GM12878 (cell line): ENCODE results near the gene HMGCR. TPM values are rescaled to one million over a fixed set of nuclear protein-coding genes. Genes with fewer than 3 reads are reported as not detected.

ENCODE experiments used
- ATAC-seq: fragments of 200-7000 bp; cut with Tn5 transposase; 3 replicates; pipeline ENCODE4 v1.9.1; 2020; ENCODE audit warnings: mild to moderate bottlenecking, moderate library complexity
- BruUV-seq: library from RNA; stranded (reverse); fragments of 400-500 nt; replicated peaks from 2 replicates; lab custom pipeline; 2021; lab: Mats Ljungman, UMichigan
- CTCF ChIA-PET: fragments of 300-600 bp; sonication (Branson Sonifier 250); formaldehyde crosslinking; extraction: SDS; loops from one replicate; lab custom pipeline; 2021; ENCODE audit warnings: inconsistent platforms; lab: Yijun Ruan, JAX
- POLR2A ChIA-PET: fragments of 350-600 bp; formaldehyde crosslinking; extraction: SDS; loops from one replicate; lab custom pipeline; 2021; ENCODE audit warnings: inconsistent platforms; lab: Charles Lee
- RAD21 ChIA-PET: fragments of 300-600 bp; sonication (Branson Sonifier 250); formaldehyde crosslinking; loops from one replicate; lab custom pipeline; 2023; ENCODE audit warnings: antibody characterized with exemption; ENCODE audit not compliant: unreplicated experiment; lab: Charles Lee
- SMC1A ChIA-PET: fragments of 300-600 bp; sonication (Branson Sonifier 250); formaldehyde crosslinking; loops from one replicate; lab custom pipeline; 2023; ENCODE audit not compliant: unreplicated experiment, uncharacterized antibody; lab: Charles Lee
- DNase-seq: peaks from one replicate; pipeline ENCODE4 v3.0.0-alpha.2; 2011; ENCODE audit warnings: low read depth, low spot score
- FAIRE-seq: peaks from 3 replicates; lab custom pipeline; 2011; peaks lifted over from hg19 to GRCh38; lab: Jason Lieb, UNC
- H2AFZ ChIP-seq: 2 replicates; pipeline ENCODE4 v1.6.0; 2011; ENCODE audit warnings: low read depth, low read length, control low read depth; ENCODE audit not compliant: control insufficient read depth
- H3K27ac ChIP-seq: 2 replicates; pipeline ENCODE4 v1.5.1; 2011; ENCODE audit warnings: control low read depth; ENCODE audit not compliant: control insufficient read depth, insufficient read depth
- H3K27me3 ChIP-seq, 2 experiments: replicated peaks in 1 of 2; 2 replicates each; pipeline versions ENCODE4 v1.6.0 to v1.6.1; 2011; ENCODE audit warnings: low read length in 1 of 2; ENCODE audit not compliant: control insufficient read depth in 2 of 2, insufficient read depth in 2 of 2
- H3K36me3 ChIP-seq, 2 experiments: 2 replicates each; pipeline ENCODE4 v1.5.1; 2011; ENCODE audit warnings: low read length in 1 of 2; ENCODE audit not compliant: control insufficient read depth in 2 of 2, insufficient read depth in 2 of 2
- H3K4me1 ChIP-seq: 2 replicates; pipeline ENCODE4 v1.6.1; 2011; ENCODE audit warnings: mild to moderate bottlenecking, low read length, moderate library complexity, mixed read lengths; ENCODE audit not compliant: control insufficient read depth, insufficient read depth
- H3K4me2 ChIP-seq: 2 replicates; pipeline ENCODE4 v1.6.0; 2011; ENCODE audit warnings: control low read depth; ENCODE audit not compliant: control insufficient read depth, insufficient read depth
- H3K4me3 ChIP-seq: fragments of 200-600 bp; sonication (generic); 2 replicates; pipeline ENCODE4 v1.5.1; 2016
- H3K79me2 ChIP-seq: 2 replicates; pipeline ENCODE4 v1.6.0; 2011; ENCODE audit warnings: low read length; ENCODE audit not compliant: control insufficient read depth, insufficient read depth
- H3K9ac ChIP-seq: 2 replicates; pipeline ENCODE4 v1.8.0; 2011; ENCODE audit warnings: low read length, control low read depth, mixed read lengths; ENCODE audit not compliant: control insufficient read depth, insufficient read depth
- H3K9me3 ChIP-seq: replicated peaks from 3 replicates; pipeline ENCODE4 v1.5.1; 2011; ENCODE audit warnings: mild to moderate bottlenecking, low read length; ENCODE audit not compliant: control insufficient read depth, insufficient read depth
- H4K20me1 ChIP-seq: 2 replicates; pipeline ENCODE4 v1.6.0; 2011; ENCODE audit not compliant: control insufficient read depth, insufficient read depth
- EZH2 ChIP-seq: IDR thresholded peaks from 2 replicates; pipeline ENCODE4 v1.6.1; 2012; ENCODE audit warnings: low read depth, mild to moderate bottlenecking, control low read depth, inconsistent platforms, low read length, borderline replicate concordance; ENCODE audit not compliant: control insufficient read depth
- NFXL1 ChIP-seq: fragments of 450-650 bp; IDR thresholded peaks from 2 replicates; pipeline ENCODE4 v1.6.1; 2017; ENCODE audit warnings: antibody characterized with exemption, mild to moderate bottlenecking, borderline replicate concordance
- SUZ12 ChIP-seq: fragments of 200-600 bp; sonication (generic); IDR thresholded peaks from one replicate; pipeline ENCODE4 v1.6.1; 2018; ENCODE audit warnings: antibody characterized with exemption, mild to moderate bottlenecking; ENCODE audit not compliant: unreplicated experiment
- ZBTB4 ChIP-seq: fragments of 450-650 bp; formaldehyde crosslinking; IDR thresholded peaks from 2 replicates; pipeline ENCODE4 v1.4.0; 2022; ENCODE audit warnings: mild to moderate bottlenecking, moderate library complexity
- ZNF384 ChIP-seq: IDR thresholded peaks from 2 replicates; pipeline ENCODE4 v1.6.1; 2012; ENCODE audit warnings: low read depth, mild to moderate bottlenecking, low read length, improper control_type of control experiment, borderline replicate concordance
- WGBS: methylation state at CpG from one replicate; pipeline ENCODE4 v1.1.6; 2016; ENCODE audit warnings: low lambda C conversion rate; ENCODE audit not compliant: insufficient replicate concordance, insufficient coverage; ENCODE audit errors: missing lambda C conversion rate; 5-methylcytosine and 5-hydroxymethylcytosine counted together
- in situ Hi-C: fragments of 300-500 bp; cut with MboI; formaldehyde crosslinking; loops from 9 replicates; pipeline ENCODE4 v1.14.3; 2018; ENCODE audit warnings: mixed read lengths
- intact Hi-C: fragments of 100-400 bp; cut with micrococcal nuclease; formaldehyde crosslinking; loops from one replicate; pipeline ENCODE4 v1.14.2; 2022; ENCODE audit not compliant: unreplicated experiment
- polyA plus RNA-seq, 11 experiments: library from polyadenylated mRNA; depleted of rRNA in 4 of 11; unstranded in 6 of 11; stranded (reverse) in 5 of 11; fragments of >200 nt; fragmentation: Nextera tagmentation in 4 of 11; fragmentation: Illumina TruSeq in 1 of 11; extraction: Ambion mirVana in 4 of 11; extraction: Trizol in 1 of 11; gene quantifications; 1 replicate in 1 of 11; 2 replicates in 10 of 11; pipeline versions ENCODE4 v1.2.1 to v1.2.3, GENCODE V29; 2011 to 2016; ENCODE audit warnings: inconsistent platforms in 2 of 11, missing spikeins in 2 of 11, low read depth in 1 of 11
- total RNA-seq, 4 experiments: library from RNA; depleted of rRNA in 3 of 4; stranded (reverse); fragments of >200 nt in 3 of 4; fragmentation: Illumina TruSeq in 1 of 4; extraction: Trizol in 1 of 4; gene quantifications; 2 replicates each; pipeline versions ENCODE4 v1.2.1 to v1.2.3, GENCODE V29; 2013 to 2021
- TF ChIP-seq, protein P1 (sequence below): fragments of 450-650 bp; IDR thresholded peaks from 2 replicates; pipeline ENCODE4 v1.6.1; 2016; ENCODE audit warnings: mild to moderate bottlenecking, moderate library complexity, borderline replicate concordance
- TF ChIP-seq, protein P2 (sequence below): fragments of 450-650 bp; IDR thresholded peaks from 2 replicates; pipeline ENCODE4 v1.6.1; 2014; ENCODE audit warnings: mild to moderate bottlenecking
- TF ChIP-seq, protein P3 (sequence below): fragments of 450-650 bp; formaldehyde crosslinking; IDR thresholded peaks from 2 replicates; pipeline ENCODE4 v1.4.0; 2020; ENCODE audit warnings: mild to moderate bottlenecking, moderate library complexity

Gene HMGCR
- total and polyA plus RNA-seq, 10 of the 15 experiments (the other 5 are each of a cell fraction or from before 2014, with no cell fraction given), result 30.8 to 119 (median 73.9) TPM

DNA sequence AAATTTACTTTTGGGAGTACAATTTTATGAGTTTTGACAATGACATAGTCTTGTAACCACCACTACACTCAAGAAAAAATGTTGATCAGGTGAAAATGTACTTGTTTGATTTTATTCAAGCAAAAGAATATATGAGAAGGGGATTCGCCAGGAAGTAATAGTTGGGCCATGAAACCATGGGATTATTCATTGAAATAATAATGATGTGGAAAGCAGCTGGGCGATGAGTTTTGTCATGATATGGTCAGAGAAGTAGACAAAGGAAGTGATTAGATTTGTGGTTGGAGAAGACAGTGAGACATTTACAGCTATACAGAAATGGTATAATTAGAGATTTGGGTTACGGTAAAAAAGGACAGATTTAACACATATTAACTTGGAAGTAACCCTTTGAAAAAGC, 11.2 kb downstream of the HMGCR start (continued):
- TF ChIP-seq, protein P1, sequence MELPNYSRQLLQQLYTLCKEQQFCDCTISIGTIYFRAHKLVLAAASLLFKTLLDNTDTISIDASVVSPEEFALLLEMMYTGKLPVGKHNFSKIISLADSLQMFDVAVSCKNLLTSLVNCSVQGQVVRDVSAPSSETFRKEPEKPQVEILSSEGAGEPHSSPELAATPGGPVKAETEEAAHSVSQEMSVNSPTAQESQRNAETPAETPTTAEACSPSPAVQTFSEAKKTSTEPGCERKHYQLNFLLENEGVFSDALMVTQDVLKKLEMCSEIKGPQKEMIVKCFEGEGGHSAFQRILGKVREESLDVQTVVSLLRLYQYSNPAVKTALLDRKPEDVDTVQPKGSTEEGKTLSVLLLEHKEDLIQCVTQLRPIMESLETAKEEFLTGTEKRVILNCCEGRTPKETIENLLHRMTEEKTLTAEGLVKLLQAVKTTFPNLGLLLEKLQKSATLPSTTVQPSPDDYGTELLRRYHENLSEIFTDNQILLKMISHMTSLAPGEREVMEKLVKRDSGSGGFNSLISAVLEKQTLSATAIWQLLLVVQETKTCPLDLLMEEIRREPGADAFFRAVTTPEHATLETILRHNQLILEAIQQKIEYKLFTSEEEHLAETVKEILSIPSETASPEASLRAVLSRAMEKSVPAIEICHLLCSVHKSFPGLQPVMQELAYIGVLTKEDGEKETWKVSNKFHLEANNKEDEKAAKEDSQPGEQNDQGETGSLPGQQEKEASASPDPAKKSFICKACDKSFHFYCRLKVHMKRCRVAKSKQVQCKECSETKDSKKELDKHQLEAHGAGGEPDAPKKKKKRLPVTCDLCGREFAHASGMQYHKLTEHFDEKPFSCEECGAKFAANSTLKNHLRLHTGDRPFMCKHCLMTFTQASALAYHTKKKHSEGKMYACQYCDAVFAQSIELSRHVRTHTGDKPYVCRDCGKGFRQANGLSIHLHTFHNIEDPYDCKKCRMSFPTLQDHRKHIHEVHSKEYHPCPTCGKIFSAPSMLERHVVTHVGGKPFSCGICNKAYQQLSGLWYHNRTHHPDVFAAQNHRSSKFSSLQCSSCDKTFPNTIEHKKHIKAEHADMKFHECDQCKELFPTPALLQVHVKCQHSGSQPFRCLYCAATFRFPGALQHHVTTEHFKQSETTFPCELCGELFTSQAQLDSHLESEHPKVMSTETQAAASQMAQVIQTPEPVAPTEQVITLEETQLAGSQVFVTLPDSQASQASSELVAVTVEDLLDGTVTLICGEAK, result no peak
- TF ChIP-seq ZNF384 (no peak), SUZ12 (no peak)

DNA sequence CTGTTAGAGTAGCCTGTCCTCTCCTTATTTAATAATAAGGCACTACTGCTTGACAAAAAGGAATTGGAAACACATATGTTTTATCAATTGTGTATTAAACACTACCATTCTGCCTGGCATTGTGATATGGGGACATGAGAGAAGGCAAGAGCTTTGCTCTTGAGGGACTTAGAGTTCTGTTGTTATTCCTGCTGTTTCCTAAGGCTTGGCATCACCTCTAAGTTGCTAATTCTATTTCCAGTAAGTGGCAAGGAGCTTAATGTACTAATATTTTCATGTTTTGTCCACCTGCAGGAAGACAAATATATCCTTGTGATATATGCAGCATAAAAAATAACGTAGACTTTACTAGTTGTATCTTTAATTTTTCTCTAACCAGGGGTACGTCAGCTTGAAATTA, 12.6 kb downstream of the HMGCR start:
- Histone ChIP-seq H3K4me3 (no peak overlapping the region), H3K4me1 (no peaks in the 10 kb centered on the region; the same call in 1 of the 2 replicates), H3K36me3 (peaks cover 3 to 56% of the 10 kb centered on the region in 2 experiments), H4K20me1 (no peaks in the 10 kb centered on the region), H3K27me3 (no peaks in the 10 kb centered on the region), H3K4me2 (no peak overlapping the region), H3K9me3 (no peaks in the 10 kb centered on the region; the same call in 2 of the 3 replicates), H3K79me2 (peaks cover 9% of the 10 kb centered on the region; the same call in 1 of the 2 replicates), H2AFZ (no peak overlapping the region), H3K27ac (no peak overlapping the region), H3K9ac (no peak overlapping the region)
- in situ Hi-C loops (no loop called here), intact Hi-C loops (loop anchor here (10.0 kb wide), 2 partner anchors 65 to 335 kb away; no protein-coding TSS in a partner anchor)
- RAD21 ChIA-PET, result interaction anchor here (3.4 kb wide), 1 partner anchor 9 kb away, joined by 12 read pairs; no protein-coding TSS in a partner anchor
- POLR2A ChIA-PET, result interaction anchor here (0.8 to 4.1 kb wide), 4 partner anchors 9 to 12 kb away, joined by 4 to 19 read pairs (median 6); partner anchors contain the start of gene HMGCR
- 71% methylated on average over 2 of the region's 2 CpGs for WGBS
- FAIRE-seq (no peak), ATAC-seq (no peak), DNase-seq (no peak)
- CTCF ChIA-PET, result interaction anchor here (0.8 to 1.3 kb wide), 2 partner anchors 11 to 20 kb away, joined by 3 to 4 read pairs; no protein-coding TSS in a partner anchor
- SMC1A ChIA-PET, result interaction anchor here (0.8 to 4.3 kb wide), 9 partner anchors 9 to 339 kb away, joined by 3 to 27 read pairs (median 4); partner anchors contain the start of gene ANKRD31
- BruUV-seq, result no TSS peak
- TF ChIP-seq, protein P2, sequence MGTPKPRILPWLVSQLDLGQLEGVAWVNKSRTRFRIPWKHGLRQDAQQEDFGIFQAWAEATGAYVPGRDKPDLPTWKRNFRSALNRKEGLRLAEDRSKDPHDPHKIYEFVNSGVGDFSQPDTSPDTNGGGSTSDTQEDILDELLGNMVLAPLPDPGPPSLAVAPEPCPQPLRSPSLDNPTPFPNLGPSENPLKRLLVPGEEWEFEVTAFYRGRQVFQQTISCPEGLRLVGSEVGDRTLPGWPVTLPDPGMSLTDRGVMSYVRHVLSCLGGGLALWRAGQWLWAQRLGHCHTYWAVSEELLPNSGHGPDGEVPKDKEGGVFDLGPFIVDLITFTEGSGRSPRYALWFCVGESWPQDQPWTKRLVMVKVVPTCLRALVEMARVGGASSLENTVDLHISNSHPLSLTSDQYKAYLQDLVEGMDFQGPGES, result no peak
- TF ChIP-seq, protein P3, sequence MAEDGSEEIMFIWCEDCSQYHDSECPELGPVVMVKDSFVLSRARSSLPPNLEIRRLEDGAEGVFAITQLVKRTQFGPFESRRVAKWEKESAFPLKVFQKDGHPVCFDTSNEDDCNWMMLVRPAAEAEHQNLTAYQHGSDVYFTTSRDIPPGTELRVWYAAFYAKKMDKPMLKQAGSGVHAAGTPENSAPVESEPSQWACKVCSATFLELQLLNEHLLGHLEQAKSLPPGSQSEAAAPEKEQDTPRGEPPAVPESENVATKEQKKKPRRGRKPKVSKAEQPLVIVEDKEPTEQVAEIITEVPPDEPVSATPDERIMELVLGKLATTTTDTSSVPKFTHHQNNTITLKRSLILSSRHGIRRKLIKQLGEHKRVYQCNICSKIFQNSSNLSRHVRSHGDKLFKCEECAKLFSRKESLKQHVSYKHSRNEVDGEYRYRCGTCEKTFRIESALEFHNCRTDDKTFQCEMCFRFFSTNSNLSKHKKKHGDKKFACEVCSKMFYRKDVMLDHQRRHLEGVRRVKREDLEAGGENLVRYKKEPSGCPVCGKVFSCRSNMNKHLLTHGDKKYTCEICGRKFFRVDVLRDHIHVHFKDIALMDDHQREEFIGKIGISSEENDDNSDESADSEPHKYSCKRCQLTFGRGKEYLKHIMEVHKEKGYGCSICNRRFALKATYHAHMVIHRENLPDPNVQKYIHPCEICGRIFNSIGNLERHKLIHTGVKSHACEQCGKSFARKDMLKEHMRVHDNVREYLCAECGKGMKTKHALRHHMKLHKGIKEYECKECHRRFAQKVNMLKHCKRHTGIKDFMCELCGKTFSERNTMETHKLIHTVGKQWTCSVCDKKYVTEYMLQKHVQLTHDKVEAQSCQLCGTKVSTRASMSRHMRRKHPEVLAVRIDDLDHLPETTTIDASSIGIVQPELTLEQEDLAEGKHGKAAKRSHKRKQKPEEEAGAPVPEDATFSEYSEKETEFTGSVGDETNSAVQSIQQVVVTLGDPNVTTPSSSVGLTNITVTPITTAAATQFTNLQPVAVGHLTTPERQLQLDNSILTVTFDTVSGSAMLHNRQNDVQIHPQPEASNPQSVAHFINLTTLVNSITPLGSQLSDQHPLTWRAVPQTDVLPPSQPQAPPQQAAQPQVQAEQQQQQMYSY, result no peak
- TF ChIP-seq EZH2, result no peak
- no peak for TF ChIP-seq ZBTB4 (CRISPR knock-in tag)
- TF ChIP-seq NFXL1, result no peak
